IMR-90 (cell line): Measurements from ENCODE around the gene AGBL1. TPM values are rescaled to one million over a fixed set of nuclear protein-coding genes. Genes with fewer than 3 reads are reported as not detected.

Experiments
- ATAC-seq: fragments of 200-7000 bp; cut with Tn5 transposase; 2 replicates; pipeline ENCODE4 v1.9.1; 2020; ENCODE audit warnings: low read depth, mild to moderate bottlenecking, moderate library complexity
- BruUV-seq: library from RNA; stranded (reverse); fragments of 400-500 nt; replicated peaks from 2 replicates; lab custom pipeline; 2021; lab: Mats Ljungman, UMichigan
- CTCF ChIA-PET: fragments of 300-600 bp; formaldehyde crosslinking; extraction: SDS; loops from one replicate; lab custom pipeline; 2021; ENCODE audit warnings: antibody characterized with exemption; lab: Yijun Ruan, JAX
- POLR2A ChIA-PET: fragments of 300-600 bp; sonication (Branson Sonifier 250); formaldehyde crosslinking; loops from one replicate; lab custom pipeline; 2022; ENCODE audit warnings: antibody characterized with exemption; ENCODE audit not compliant: unreplicated experiment; lab: Charles Lee
- DNase-seq: peaks from one replicate; pipeline ENCODE4 v3.0.0; 2013
- H2AFZ ChIP-seq: replicated peaks from 2 replicates; pipeline ENCODE3; 2013; ENCODE audit warnings: low read length, mild to moderate bottlenecking; ENCODE audit not compliant: poor library complexity
- H2AK5ac ChIP-seq: 2 replicates; pipeline ENCODE4 v1.6.1; 2013; ENCODE audit warnings: low read depth, low read length, inconsistent platforms
- H2AK9ac ChIP-seq: replicated peaks from 2 replicates; pipeline ENCODE3; 2013; ENCODE audit warnings: mild to moderate bottlenecking, low read depth, low read length, moderate library complexity; ENCODE audit not compliant: poor library complexity
- H2BK120ac ChIP-seq: 2 replicates; pipeline ENCODE4 v1.6.1; 2013; ENCODE audit warnings: low read depth, low read length, inconsistent platforms
- H2BK15ac ChIP-seq: 3 replicates; pipeline ENCODE4 v1.6.1; 2013; ENCODE audit warnings: low read depth, low read length, inconsistent platforms
- H2BK20ac ChIP-seq: 2 replicates; pipeline ENCODE4 v1.6.1; 2013; ENCODE audit warnings: low read depth, mild to moderate bottlenecking, inconsistent platforms, low read length, moderate library complexity
- H2BK5ac ChIP-seq: 2 replicates; pipeline ENCODE4 v1.6.1; 2013; ENCODE audit warnings: mild to moderate bottlenecking, low read depth, low read length, inconsistent platforms; ENCODE audit not compliant: poor library complexity, severe bottlenecking
- H3K14ac ChIP-seq: replicated peaks from 2 replicates; pipeline ENCODE4 v1.6.1; 2013; ENCODE audit warnings: low read depth, low read length, inconsistent platforms
- H3K18ac ChIP-seq: 2 replicates; pipeline ENCODE4 v1.6.1; 2013; ENCODE audit warnings: low read depth, low read length, control low read depth
- H3K23ac ChIP-seq: 2 replicates; pipeline ENCODE4 v1.6.1; 2013; ENCODE audit warnings: low read depth, low read length, inconsistent platforms
- H3K27ac ChIP-seq: 2 replicates; pipeline ENCODE4 v1.5.1; 2013; ENCODE audit warnings: mild to moderate bottlenecking, control low read depth, low read length; ENCODE audit not compliant: insufficient read depth
- H3K27me3 ChIP-seq: 2 replicates; pipeline ENCODE4 v1.6.1; 2013; ENCODE audit warnings: low read length; ENCODE audit not compliant: control insufficient read depth, insufficient read depth
- H3K36me3 ChIP-seq: 2 replicates; pipeline ENCODE4 v1.6.1; 2013; ENCODE audit warnings: low read length, mixed read lengths; ENCODE audit not compliant: control insufficient read depth, insufficient read depth
- H3K4ac ChIP-seq: 2 replicates; pipeline ENCODE4 v1.6.1; 2013; ENCODE audit warnings: low read depth, low read length, inconsistent platforms
- H3K4me1 ChIP-seq: 2 replicates; pipeline ENCODE4 v1.6.1; 2013; ENCODE audit warnings: low read length, mixed read lengths; ENCODE audit not compliant: control insufficient read depth, insufficient read depth
- H3K4me2 ChIP-seq: 2 replicates; pipeline ENCODE4 v1.6.1; 2013; ENCODE audit warnings: low read depth, mild to moderate bottlenecking, control low read depth, low read length, moderate library complexity
- H3K4me3 ChIP-seq: 2 replicates; pipeline ENCODE4 v1.5.1; 2013; ENCODE audit warnings: low read depth, mild to moderate bottlenecking, control low read depth, low read length, moderate library complexity; ENCODE audit not compliant: insufficient read depth
- H3K56ac ChIP-seq: 2 replicates; pipeline ENCODE4 v1.6.1; 2013; ENCODE audit warnings: low read length, inconsistent platforms; ENCODE audit not compliant: insufficient read depth; ENCODE audit errors: extremely low read depth
- H3K79me1 ChIP-seq, 2 experiments: 2 replicates each; pipeline ENCODE4 v1.6.1; 2013; ENCODE audit warnings: low read length in 2 of 2, inconsistent platforms in 1 of 2, low read depth in 1 of 2
- H3K9ac ChIP-seq: 2 replicates; pipeline ENCODE4 v1.6.1; 2013; ENCODE audit warnings: low read depth, low read length, control low read depth
- H3K9me1 ChIP-seq: 2 replicates; pipeline ENCODE4 v1.6.1; 2013; ENCODE audit warnings: low read length, inconsistent platforms; ENCODE audit not compliant: insufficient read depth
- H3K9me3 ChIP-seq: 2 replicates; pipeline ENCODE4 v1.6.1; 2013; ENCODE audit warnings: low read length; ENCODE audit not compliant: control insufficient read depth, insufficient read depth
- H4K20me1 ChIP-seq: 2 replicates; pipeline ENCODE4 v1.6.1; 2013; ENCODE audit warnings: low read length, inconsistent platforms; ENCODE audit not compliant: insufficient read depth
- H4K5ac ChIP-seq: 2 replicates; pipeline ENCODE4 v1.6.1; 2013; ENCODE audit warnings: mild to moderate bottlenecking, low read depth, low read length, control low read depth
- H4K8ac ChIP-seq, 2 experiments: 2 replicates each; pipeline ENCODE4 v1.6.1; 2013; ENCODE audit warnings: low read depth in 2 of 2, low read length in 2 of 2, control low read depth in 1 of 2, inconsistent platforms in 1 of 2
- H4K91ac ChIP-seq: 2 replicates; pipeline ENCODE4 v1.6.1; 2013; ENCODE audit warnings: low read depth, low read length, inconsistent platforms; ENCODE audit not compliant: insufficient read depth
- BHLHE40 ChIP-seq: fragments of 150-350 bp; IDR thresholded peaks from 2 replicates; pipeline ENCODE4 v1.6.1; 2016; ENCODE audit warnings: mild to moderate bottlenecking, low read depth, low read length
- CEBPB ChIP-seq: IDR thresholded peaks from 2 replicates; pipeline ENCODE4 v1.6.1; 2012; ENCODE audit warnings: low read depth, low read length, improper control_type of control experiment
- CHD1 ChIP-seq: IDR thresholded peaks from 2 replicates; pipeline ENCODE4 v1.6.1; 2012; ENCODE audit warnings: low read depth, low read length, improper control_type of control experiment
- ELK1 ChIP-seq: fragments of 150-350 bp; IDR thresholded peaks from 2 replicates; pipeline ENCODE4 v1.6.1; 2016; ENCODE audit warnings: low read depth, mild to moderate bottlenecking, low read length, moderate library complexity, borderline replicate concordance
- MAZ ChIP-seq: IDR thresholded peaks from 2 replicates; pipeline ENCODE4 v1.6.1; 2012; ENCODE audit warnings: low read depth, mild to moderate bottlenecking, low read length, improper control_type of control experiment, moderate library complexity, borderline replicate concordance
- NFE2L2 ChIP-seq: fragments of 150-350 bp; IDR thresholded peaks from 2 replicates; pipeline ENCODE4 v1.6.1; 2016; ENCODE audit warnings: low read depth, mild to moderate bottlenecking, low read length
- RAD21 ChIP-seq: IDR thresholded peaks from 2 replicates; pipeline ENCODE4 v1.6.1; 2012; ENCODE audit warnings: low read length, improper control_type of control experiment
- RFX5 ChIP-seq: IDR thresholded peaks from 2 replicates; pipeline ENCODE4 v1.8.0; 2012; ENCODE audit warnings: low read depth, mild to moderate bottlenecking, low read length, moderate library complexity
- dilution Hi-C: fragments of 300-500 bp; cut with HindIII; formaldehyde crosslinking; loops from one replicate; pipeline ENCODE4 v1.14.3; 2018; ENCODE audit warnings: low sequenced_read_pairs; ENCODE audit not compliant: unreplicated experiment
- in situ Hi-C: fragments of 300-500 bp; cut with MboI; formaldehyde crosslinking; loops from 3 replicates; pipeline ENCODE4 v1.14.3; 2019; ENCODE audit warnings: low sequenced_read_pairs, inconsistent platforms, mixed read lengths
- intact Hi-C: fragments of 100-400 bp; cut with micrococcal nuclease; formaldehyde crosslinking; loops from 2 replicates; pipeline ENCODE4 v1.10.0; 2022
- polyA plus RNA-seq, 3 experiments: library from polyadenylated mRNA; depleted of rRNA; stranded (reverse); fragments of >200 nt; gene quantifications; 2 replicates each; pipeline ENCODE4 v1.2.3, GENCODE V29; 2012; ENCODE audit warnings: low replicate concordance in 1 of 3
- total RNA-seq: library from RNA; depleted of rRNA; stranded (reverse); fragments of >200 nt; gene quantifications from 2 replicates; pipeline ENCODE4 v1.2.3, GENCODE V29; 2012

The AGBL1 gene
- total and polyA plus RNA-seq, 2 of the 4 experiments (the other 2 are of a cell fraction): not detected

DNA sequence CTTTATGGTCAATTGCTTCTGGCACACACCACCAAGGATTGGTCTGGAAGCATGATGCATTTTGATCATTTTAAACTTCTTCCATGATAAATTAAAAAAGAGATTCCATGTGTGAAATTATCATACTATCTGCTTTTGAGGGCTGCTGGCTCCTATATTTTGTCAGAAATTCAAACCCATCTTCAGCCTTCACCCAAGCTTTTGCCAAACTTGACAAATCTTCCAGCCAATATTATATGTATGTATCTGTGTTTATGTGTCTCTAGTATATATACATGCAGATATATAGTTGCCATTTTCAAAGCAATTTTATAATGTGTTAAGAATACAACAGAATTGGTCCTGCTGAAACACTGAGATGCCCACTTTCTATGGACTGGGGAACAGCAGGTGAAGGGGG, 275.7 kb downstream of the AGBL1 start:
- H4K20me1 ChIP-seq: no peaks in the 10 kb centered on the region
- dilution Hi-C loops: no loop called here
- no peak overlapping the region for H2BK15ac ChIP-seq
- no peak overlapping the region for H3K9ac ChIP-seq
- H3K18ac ChIP-seq: no peak overlapping the region
- no peak overlapping the region for H2BK120ac ChIP-seq
- peaks cover 2% of the 10 kb centered on the region; the same call in 1 of the 2 replicates for H3K9me3 ChIP-seq
- no peaks in the 10 kb centered on the region for H3K36me3 ChIP-seq
- H2BK20ac ChIP-seq: no peak overlapping the region
- H3K4me1 ChIP-seq: no peaks in the 10 kb centered on the region
- DNase-seq (no peak), ATAC-seq (no peak)
- H3K79me1 ChIP-seq: no peaks in the 10 kb centered on the region
- H3K14ac ChIP-seq: no peak overlapping the region
- POLR2A ChIA-PET: no interaction called here
- H4K91ac ChIP-seq: no peak overlapping the region
- H2AK5ac ChIP-seq: no peak overlapping the region
- H3K4ac ChIP-seq: no peak overlapping the region
- no peak overlapping the region for H3K4me2 ChIP-seq
- BruUV-seq: no TSS peak
- in situ Hi-C loops: no loop called here
- no peak overlapping the region for H2AK9ac ChIP-seq
- H4K8ac ChIP-seq: no peak overlapping the region
- no peak overlapping the region for H3K27ac ChIP-seq
- CTCF ChIA-PET: no interaction called here
- H2BK5ac ChIP-seq: no peak overlapping the region
- TF ChIP-seq RFX5 (no peak), RAD21 (no peak), NFE2L2 (no peak), MAZ (no peak), BHLHE40 (no peak), CHD1 (no peak), CEBPB (no peak), ELK1 (no peak)
- no peak overlapping the region for H2AFZ ChIP-seq
- H3K9me1 ChIP-seq: no peaks in the 10 kb centered on the region
- no peak overlapping the region for H4K5ac ChIP-seq
- no peak overlapping the region for H3K56ac ChIP-seq
- H3K23ac ChIP-seq: no peak overlapping the region
- no peak overlapping the region for H3K4me3 ChIP-seq
- H3K27me3 ChIP-seq: no peaks in the 10 kb centered on the region
- intact Hi-C loops: no loop called here
